GM18870 (cell line): ENCODE results near the gene PRR29.

ENCODE experiments used
- ATAC-seq: cut with Tn5 transposase; IDR thresholded peaks from one replicate; pipeline ENCODE4 v1.9.1; 2021; ENCODE audit warnings: moderate library complexity; ENCODE audit not compliant: unreplicated experiment

PRR29 gene

DNA sequence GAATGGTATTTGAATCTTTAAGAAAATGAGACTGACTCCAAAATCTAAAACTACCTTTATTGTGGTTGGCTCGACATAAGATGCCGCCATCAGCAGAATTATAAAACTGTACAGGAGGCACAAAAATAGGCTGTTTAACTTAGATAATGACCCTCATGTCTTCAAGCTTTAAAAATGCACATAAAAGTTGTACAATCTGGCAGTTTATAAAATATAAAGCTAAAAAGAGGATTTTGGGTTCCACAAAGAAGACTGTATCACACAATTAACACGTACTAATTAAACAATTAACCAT, 40.9 kb downstream of the PRR29 start:
- ATAC-seq = no peak

GRCh38 chr17:64040206-64040605, 42.1 kb downstream of the PRR29 start:
- no peak for ATAC-seq

DNA sequence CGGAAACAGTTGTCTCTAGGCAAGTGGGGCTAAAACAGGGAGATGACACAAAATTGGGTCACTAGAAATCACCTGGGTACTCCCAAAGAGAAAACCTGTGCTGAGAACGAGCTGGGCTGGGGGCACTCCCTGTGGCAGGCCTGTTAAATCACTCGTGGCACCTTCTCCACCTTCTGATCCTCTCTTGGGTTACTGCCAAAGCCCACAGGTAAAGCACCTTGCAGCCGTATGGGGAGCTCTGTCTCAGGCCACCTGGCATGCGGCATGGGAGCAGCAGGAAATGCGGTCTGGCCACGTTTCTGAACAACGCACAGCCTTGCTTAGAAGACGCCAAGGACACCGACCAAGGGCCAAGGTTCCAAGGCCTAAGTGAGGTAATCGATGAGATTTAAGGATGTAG, 43.8 kb downstream of the PRR29 start:
- no peak for ATAC-seq

- no peak for ATAC-seq
Measured at GRCh38 chr17:64042700-64043485, 44.7 kb downstream of the PRR29 start.

GRCh38 chr17:64045176-64045575, 47.0 kb downstream of the PRR29 start:
- ATAC-seq = no peak

DNA sequence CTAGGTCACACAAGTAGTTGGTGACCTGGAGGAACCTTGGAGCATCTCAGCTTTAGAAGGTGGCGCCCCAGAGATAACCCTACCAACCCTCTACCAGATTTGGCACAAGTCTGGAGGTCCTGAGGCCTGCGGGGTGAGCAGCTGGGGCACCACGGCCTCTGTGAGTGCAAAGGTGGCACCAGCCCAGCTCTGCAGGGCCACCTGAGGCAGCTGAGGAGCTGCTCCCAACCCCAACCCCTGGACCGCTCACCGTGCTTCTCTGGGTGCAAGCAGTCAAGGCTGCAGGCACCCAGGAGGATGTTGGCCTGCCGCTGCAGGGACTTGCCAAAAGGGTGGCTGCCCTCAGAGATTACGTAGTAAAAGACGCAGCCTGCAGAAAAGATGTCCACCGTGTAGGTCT, 50.7 kb downstream of the PRR29 start:
- ATAC-seq = no peak

- ATAC-seq = no peak
Measured at GRCh38 chr17:64051153-64051552, 53.0 kb downstream of the PRR29 start.

DNA sequence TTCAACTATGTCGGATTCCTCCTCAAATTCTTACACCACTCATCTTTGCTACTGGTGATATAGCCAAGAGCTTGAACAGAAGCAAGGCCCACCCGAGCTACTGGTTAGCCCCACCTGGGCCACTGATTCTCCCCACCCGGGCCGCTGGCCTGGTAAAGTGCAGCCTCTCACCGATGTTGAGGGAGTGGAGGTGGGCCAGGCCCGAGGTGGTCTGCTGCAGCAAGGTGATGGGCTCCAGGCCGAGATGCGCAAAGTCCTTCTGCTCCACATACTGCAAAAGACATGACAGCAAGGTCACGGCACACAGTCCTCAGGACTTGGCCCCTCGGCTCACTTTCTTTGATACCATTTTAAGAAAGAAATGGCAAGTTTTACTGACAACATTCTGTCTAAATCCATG, 55.0 kb downstream of the PRR29 start:
- no peak for ATAC-seq
